Measurements from ENCODE around the gene RAPGEF4.

The RAPGEF4 gene

DNA sequence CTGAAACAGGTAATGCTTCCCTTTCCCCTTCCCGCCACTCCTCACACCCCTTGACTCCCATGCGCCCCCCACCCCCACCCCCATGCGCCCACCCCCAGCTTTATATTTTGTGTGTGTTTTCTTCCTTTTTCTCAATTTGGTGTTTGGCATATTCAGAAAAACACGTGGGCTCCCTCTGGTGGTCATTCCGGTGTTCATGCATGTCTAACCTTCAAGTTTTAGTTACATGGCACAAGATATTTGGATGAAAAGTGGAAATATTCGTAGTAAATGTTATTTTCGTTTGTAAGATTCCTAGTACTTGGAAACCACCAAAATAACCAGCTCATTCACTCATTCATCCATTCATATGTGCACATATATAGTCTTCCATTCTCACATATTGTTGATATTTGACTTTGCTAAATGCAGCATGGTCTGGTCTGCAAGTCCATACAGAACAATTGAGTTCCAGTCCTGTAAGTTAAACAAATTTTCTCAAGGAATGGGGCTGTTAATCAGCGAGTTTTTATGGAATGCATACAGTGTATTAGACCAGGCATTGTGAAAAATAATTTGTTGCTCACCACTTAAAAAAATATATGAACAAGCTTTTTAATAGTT, 196.4 kb downstream of the RAPGEF4 start:
- no peak overlapping the region for H2AK5ac ChIP-seq (ENCODE audit: low read depth, low read length)
- H3K23ac ChIP-seq (ENCODE audit: low read depth, low read length, poor library complexity), result no peak overlapping the region
- peak; percentile 67 for DNase-seq (ENCODE audit: low spot score)
- no peak overlapping the region for H2BK15ac ChIP-seq (ENCODE audit: low read length)
- H2BK120ac ChIP-seq (ENCODE audit: low read depth, low read length), result no peak overlapping the region
- H3K27ac ChIP-seq (replicated peaks; ENCODE audit: low read length), result no peak overlapping the region
- H3K36me3 ChIP-seq (replicated peaks in 1 of 2; ENCODE audit: control insufficient read depth in 2 of 2, insufficient read depth in 2 of 2, low read length in 2 of 2), result no peaks in the 10 kb centered on the region
- no peak overlapping the region for H2BK12ac ChIP-seq (ENCODE audit: low read length)
- no peaks in the 10 kb centered on the region for H3K27me3 ChIP-seq (ENCODE audit: control insufficient read depth in 3 of 3, insufficient read depth in 3 of 3, low read depth in 1 of 3, low read length in 3 of 3)
- no peak overlapping the region for H3K4ac ChIP-seq (ENCODE audit: low read length)
- H3K4me2 ChIP-seq (ENCODE audit: insufficient read depth, low read length, poor library complexity, severe bottlenecking), result no peak overlapping the region
- no peak overlapping the region for H4K91ac ChIP-seq (ENCODE audit: low read depth, low read length, poor library complexity)
- H3K9ac ChIP-seq (ENCODE audit: low read depth, low read length, poor library complexity), result no peak overlapping the region
- H3K79me1 ChIP-seq (ENCODE audit: low read depth, low read length), result no peaks in the 10 kb centered on the region
- H3K4me1 ChIP-seq (ENCODE audit: control insufficient read depth in 2 of 2, insufficient read depth in 1 of 2, low read depth in 1 of 2, low read length in 2 of 2), result peaks cover 3 to 20% of the 10 kb centered on the region in 2 donors
- no peak overlapping the region for H3K18ac ChIP-seq (ENCODE audit: low read length)
- H3K9me3 ChIP-seq (replicated peaks in 1 of 2; ENCODE audit: control insufficient read depth in 2 of 2, insufficient read depth in 1 of 2, low read depth in 1 of 2, low read length in 2 of 2), result no peaks in the 10 kb centered on the region
- no peak overlapping the region for H3K14ac ChIP-seq (ENCODE audit: low read length)
- H3K4me3 ChIP-seq (ENCODE audit: low read length in 2 of 2), result no peak overlapping the region
- H2BK5ac ChIP-seq (ENCODE audit: low read length), result no peak overlapping the region
- no peak overlapping the region for H2AFZ ChIP-seq (ENCODE audit: low read length)
- no peak overlapping the region for H4K8ac ChIP-seq (ENCODE audit: low read depth, low read length)
- no CpG with 5 or more reads among the region's 8 CpGs for WGBS, 2 donors (ENCODE audit: extremely low coverage in 2 of 2, insufficient read length in 2 of 2, insufficient replicate concordance in 1 of 2)

DNA sequence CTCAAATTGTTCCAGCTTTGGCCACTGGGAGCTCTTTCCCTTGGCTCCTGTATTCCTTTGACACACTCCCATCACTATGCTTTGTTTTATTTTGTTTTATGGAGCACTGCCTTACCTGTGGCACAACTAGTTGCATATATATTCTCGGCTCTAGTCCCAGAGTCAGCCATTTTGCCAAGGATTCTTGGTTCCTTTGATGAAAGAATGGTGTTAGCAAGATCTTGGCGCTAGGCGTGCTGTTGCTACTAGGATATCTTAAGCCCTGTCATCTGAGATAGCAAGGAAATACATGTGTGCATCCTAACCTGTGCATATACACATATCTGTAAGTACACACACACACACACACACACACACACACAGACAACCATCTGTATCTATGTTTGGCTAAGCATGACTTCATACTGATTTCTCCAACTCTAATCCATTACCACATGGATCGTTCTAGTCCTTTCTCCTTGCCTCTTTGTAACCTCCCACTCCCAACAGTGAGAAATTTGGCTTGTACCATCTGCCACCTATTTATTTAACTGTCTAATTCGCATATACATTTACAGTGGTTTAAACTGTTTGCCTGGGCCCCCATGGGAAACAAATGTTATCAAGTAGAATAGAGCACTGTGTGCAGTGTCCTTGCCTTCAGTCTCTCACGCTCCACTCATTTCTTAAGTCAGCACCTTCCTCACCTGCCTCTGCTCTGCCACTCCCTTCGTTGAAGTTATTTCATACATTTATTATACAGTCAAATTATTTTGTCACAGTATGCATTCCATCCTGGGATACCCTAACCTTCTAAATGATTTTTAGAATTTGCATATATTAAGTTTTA, 202.5 kb downstream of the RAPGEF4 start:
- no peak overlapping the region for H3K4me2 ChIP-seq (ENCODE audit: insufficient read depth, low read length, poor library complexity, severe bottlenecking)
- no peak overlapping the region for H3K23ac ChIP-seq (ENCODE audit: low read depth, low read length, poor library complexity)
- H2BK12ac ChIP-seq (ENCODE audit: low read length), result no peak overlapping the region
- no peak overlapping the region for H3K14ac ChIP-seq (ENCODE audit: low read length)
- H3K9me3 ChIP-seq (replicated peaks in 1 of 2; ENCODE audit: control insufficient read depth in 2 of 2, insufficient read depth in 1 of 2, low read depth in 1 of 2, low read length in 2 of 2), result no peaks in the 10 kb centered on the region
- H4K91ac ChIP-seq (ENCODE audit: low read depth, low read length, poor library complexity), result no peak overlapping the region
- no CpG with 5 or more reads among the region's 7 CpGs for WGBS, 2 donors (ENCODE audit: extremely low coverage in 2 of 2, insufficient read length in 2 of 2, insufficient replicate concordance in 1 of 2)
- H3K79me1 ChIP-seq (ENCODE audit: low read depth, low read length), result no peaks in the 10 kb centered on the region
- no peak overlapping the region for H3K9ac ChIP-seq (ENCODE audit: low read depth, low read length, poor library complexity)
- no peak overlapping the region for H2AK5ac ChIP-seq (ENCODE audit: low read depth, low read length)
- no peak overlapping the region for H3K4ac ChIP-seq (ENCODE audit: low read length)
- H2BK15ac ChIP-seq (ENCODE audit: low read length), result no peak overlapping the region
- H2AFZ ChIP-seq (ENCODE audit: low read length), result no peak overlapping the region
- no peak overlapping the region for H4K8ac ChIP-seq (ENCODE audit: low read depth, low read length)
- no peak overlapping the region for H2BK120ac ChIP-seq (ENCODE audit: low read depth, low read length)
- H3K18ac ChIP-seq (ENCODE audit: low read length), result no peak overlapping the region
- H3K4me1 ChIP-seq (ENCODE audit: control insufficient read depth in 2 of 2, insufficient read depth in 1 of 2, low read depth in 1 of 2, low read length in 2 of 2), result peaks cover 0 to 1% of the 10 kb centered on the region in 2 donors
- DNase-seq (ENCODE audit: low spot score), result no peak
- H2BK5ac ChIP-seq (ENCODE audit: low read length), result no peak overlapping the region
- H3K36me3 ChIP-seq (replicated peaks in 1 of 2; ENCODE audit: control insufficient read depth in 2 of 2, insufficient read depth in 2 of 2, low read length in 2 of 2), result no peaks in the 10 kb centered on the region
- no peaks in the 10 kb centered on the region for H3K27me3 ChIP-seq (ENCODE audit: control insufficient read depth in 3 of 3, insufficient read depth in 3 of 3, low read depth in 1 of 3, low read length in 3 of 3)
- H3K4me3 ChIP-seq (ENCODE audit: low read length in 2 of 2), result no peak overlapping the region
- H3K27ac ChIP-seq (replicated peaks; ENCODE audit: low read length), result no peak overlapping the region

DNA sequence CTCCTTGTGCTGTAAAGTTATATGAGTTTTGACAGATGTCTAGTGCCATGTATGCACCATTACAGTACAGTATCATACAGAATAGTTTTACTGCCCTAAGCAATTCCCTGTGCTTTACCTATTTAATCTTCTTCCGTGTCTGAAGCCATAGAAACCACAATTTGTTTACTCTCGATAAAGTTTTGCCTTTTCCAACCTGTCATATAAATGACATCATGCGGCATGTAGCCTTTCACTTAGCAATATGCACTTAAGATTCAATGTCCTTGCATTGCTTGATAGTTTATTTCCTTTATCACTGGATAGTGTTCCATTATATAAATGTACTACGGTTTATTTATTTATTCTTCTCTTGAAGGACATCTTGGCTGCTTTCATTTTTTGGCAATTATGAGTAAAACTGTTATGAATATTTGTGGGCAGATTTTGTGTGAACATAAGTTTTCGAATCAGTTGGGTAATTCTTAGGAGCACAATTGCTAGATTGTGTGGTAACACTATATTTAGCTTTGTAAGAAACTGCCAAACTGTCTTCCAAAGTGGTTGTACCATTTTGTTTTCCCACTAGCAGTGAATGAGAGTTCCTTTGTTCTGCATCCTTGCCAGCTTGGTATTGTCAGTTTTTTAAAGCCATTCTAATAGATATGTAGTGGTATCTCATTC, 203.2 kb downstream of the RAPGEF4 start:
- no peaks in the 10 kb centered on the region for H3K36me3 ChIP-seq (replicated peaks in 1 of 2; ENCODE audit: control insufficient read depth in 2 of 2, insufficient read depth in 2 of 2, low read length in 2 of 2)
- no peak overlapping the region for H3K4ac ChIP-seq (ENCODE audit: low read length)
- no peak overlapping the region for H4K8ac ChIP-seq (ENCODE audit: low read depth, low read length)
- peaks cover 0 to 1% of the 10 kb centered on the region in 2 donors for H3K4me1 ChIP-seq (ENCODE audit: control insufficient read depth in 2 of 2, insufficient read depth in 1 of 2, low read depth in 1 of 2, low read length in 2 of 2)
- no peak overlapping the region for H3K23ac ChIP-seq (ENCODE audit: low read depth, low read length, poor library complexity)
- no peak overlapping the region for H2BK15ac ChIP-seq (ENCODE audit: low read length)
- DNase-seq (ENCODE audit: low spot score), result no peak
- no CpG with 5 or more reads among the region's 5 CpGs for WGBS, 2 donors (ENCODE audit: extremely low coverage in 2 of 2, insufficient read length in 2 of 2, insufficient replicate concordance in 1 of 2)
- no peak overlapping the region for H3K9ac ChIP-seq (ENCODE audit: low read depth, low read length, poor library complexity)
- H3K4me2 ChIP-seq (ENCODE audit: insufficient read depth, low read length, poor library complexity, severe bottlenecking), result no peak overlapping the region
- H2AFZ ChIP-seq (ENCODE audit: low read length), result no peak overlapping the region
- no peak overlapping the region for H2BK120ac ChIP-seq (ENCODE audit: low read depth, low read length)
- H3K18ac ChIP-seq (ENCODE audit: low read length), result no peak overlapping the region
- no peak overlapping the region for H2BK12ac ChIP-seq (ENCODE audit: low read length)
- no peaks in the 10 kb centered on the region for H3K79me1 ChIP-seq (ENCODE audit: low read depth, low read length)
- no peak overlapping the region for H3K27ac ChIP-seq (replicated peaks; ENCODE audit: low read length)
- no peaks in the 10 kb centered on the region for H3K27me3 ChIP-seq (ENCODE audit: control insufficient read depth in 3 of 3, insufficient read depth in 3 of 3, low read depth in 1 of 3, low read length in 3 of 3)
- H2AK5ac ChIP-seq (ENCODE audit: low read depth, low read length), result no peak overlapping the region
- no peak overlapping the region for H4K91ac ChIP-seq (ENCODE audit: low read depth, low read length, poor library complexity)
- no peak overlapping the region for H3K4me3 ChIP-seq (ENCODE audit: low read length in 2 of 2)
- no peak overlapping the region for H2BK5ac ChIP-seq (ENCODE audit: low read length)
- no peaks in the 10 kb centered on the region for H3K9me3 ChIP-seq (replicated peaks in 1 of 2; ENCODE audit: control insufficient read depth in 2 of 2, insufficient read depth in 1 of 2, low read depth in 1 of 2, low read length in 2 of 2)
- H3K14ac ChIP-seq (ENCODE audit: low read length), result no peak overlapping the region

DNA sequence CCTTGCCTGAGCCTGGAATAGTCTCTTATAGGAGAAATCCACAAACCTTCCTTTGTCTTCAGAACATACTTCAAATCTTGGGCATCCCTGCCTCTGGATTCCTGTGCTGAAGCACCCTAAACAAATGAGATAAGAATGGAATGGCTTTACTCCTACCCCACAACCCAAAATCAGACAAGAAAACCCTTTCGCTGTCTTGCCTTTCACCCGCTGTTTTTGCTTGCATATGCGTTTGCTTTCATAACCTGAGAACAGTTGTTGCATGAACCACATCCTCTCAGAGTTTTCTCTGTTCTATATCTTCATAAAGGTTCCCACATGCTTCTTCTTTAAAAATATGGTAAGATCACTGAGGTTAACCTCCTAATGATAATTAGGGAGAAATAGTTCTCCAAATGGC, 207.9 kb downstream of the RAPGEF4 start:
- Histone ChIP-seq H3K36me3 (replicated peaks in 1 of 2; ENCODE audit: control insufficient read depth in 2 of 2, insufficient read depth in 2 of 2, low read length in 2 of 2) (no peaks in the 10 kb centered on the region), H2BK15ac (ENCODE audit: low read length) (no peak overlapping the region), H3K4me3 (ENCODE audit: low read length in 2 of 2) (no peak overlapping the region), H3K9me3 (replicated peaks in 1 of 2; ENCODE audit: control insufficient read depth in 2 of 2, insufficient read depth in 1 of 2, low read depth in 1 of 2, low read length in 2 of 2) (no peaks in the 10 kb centered on the region), H3K4me1 (ENCODE audit: control insufficient read depth in 2 of 2, insufficient read depth in 1 of 2, low read depth in 1 of 2, low read length in 2 of 2) (peaks cover 0 to 1% of the 10 kb centered on the region in 2 donors), H4K91ac (ENCODE audit: low read depth, low read length, poor library complexity) (no peak overlapping the region), H2AK5ac (ENCODE audit: low read depth, low read length) (no peak overlapping the region), H3K18ac (ENCODE audit: low read length) (no peak overlapping the region), H3K14ac (ENCODE audit: low read length) (no peak overlapping the region), H2BK12ac (ENCODE audit: low read length) (no peak overlapping the region), H3K27ac (replicated peaks; ENCODE audit: low read length) (no peak overlapping the region), H2BK120ac (ENCODE audit: low read depth, low read length) (no peak overlapping the region), H3K4ac (ENCODE audit: low read length) (no peak overlapping the region), H2AFZ (ENCODE audit: low read length) (no peak overlapping the region), H2BK5ac (ENCODE audit: low read length) (no peak overlapping the region), H3K27me3 (ENCODE audit: control insufficient read depth in 3 of 3, insufficient read depth in 3 of 3, low read depth in 1 of 3, low read length in 3 of 3) (no peaks in the 10 kb centered on the region), H3K9ac (ENCODE audit: low read depth, low read length, poor library complexity) (no peak overlapping the region), H3K79me1 (ENCODE audit: low read depth, low read length) (no peaks in the 10 kb centered on the region), H3K4me2 (ENCODE audit: insufficient read depth, low read length, poor library complexity, severe bottlenecking) (no peak overlapping the region), H3K23ac (ENCODE audit: low read depth, low read length, poor library complexity) (no peak overlapping the region), H4K8ac (ENCODE audit: low read depth, low read length) (no peak overlapping the region)
- no peak for DNase-seq (ENCODE audit: low spot score)
- no CpG with 5 or more reads among the region's 3 CpGs for WGBS, 2 donors (ENCODE audit: extremely low coverage in 2 of 2, insufficient read length in 2 of 2, insufficient replicate concordance in 1 of 2)
